ENCODE data around the gene ADGRF5.

- TF ChIP-seq CTCF (conservative IDR thresholded peaks at IDR 0.05; ENCODE audit: low read length) (no peak), EZH2phosphoT487 (IDR thresholded peaks at IDR 0.05; ENCODE audit: borderline replicate concordance, low read depth, low read length) (no peak)
Measured at GRCh38 chr6:46821458-46821881, 100.3 kb downstream of the ADGRF5 start.
